Limb (tissue), 2 donors: ENCODE data around the gene POC5.

Experiments
- DNase-seq, 2 donors: peaks; one replicate each; pipeline ENCODE4 v3.0.0-alpha.2; 2016; ENCODE audit errors: extremely low spot score in 2 of 2

POC5 gene

GRCh38 chr5:75660678-75661465 lies 56.4 kb downstream of the POC5 start:
- no peak for DNase-seq

GRCh38 chr5:75659791-75660450 lies 57.3 kb downstream of the POC5 start:
- no peak for DNase-seq

GRCh38 chr5:75656311-75657003 lies 60.8 kb downstream of the POC5 start:
- DNase-seq = peak; percentile 30 to 56

GRCh38 chr5:75654693-75655295 lies 62.4 kb downstream of the POC5 start:
- no peak for DNase-seq

GRCh38 chr5:75653521-75653920 lies 63.7 kb downstream of the POC5 start:
- peak in 1 of 2 donors; percentile 8 for DNase-seq

GRCh38 chr5:75651575-75652238 lies 65.5 kb downstream of the POC5 start:
- DNase-seq = no peak

- DNase-seq = no peak
These were observed 68.5 kb downstream of the POC5 start for GRCh38 chr5:75648712-75649111.

- no peak for DNase-seq
These were observed 76.4 kb downstream of the POC5 start for GRCh38 chr5:75640826-75641225.

GRCh38 chr5:75640395-75640794 lies 76.8 kb downstream of the POC5 start:
- DNase-seq = peak in 1 of 2 donors; percentile 21

- no peak for DNase-seq
These were observed 77.5 kb downstream of the POC5 start for GRCh38 chr5:75639535-75640311.

GRCh38 chr5:75637949-75638348 lies 79.3 kb downstream of the POC5 start:
- DNase-seq = no peak

GRCh38 chr5:75632321-75632720 lies 84.9 kb downstream of the POC5 start:
- DNase-seq = no peak

- no peak for DNase-seq
These were observed 86.4 kb downstream of the POC5 start for GRCh38 chr5:75630875-75631274.

- no peak for DNase-seq
These were observed 89.4 kb downstream of the POC5 start for GRCh38 chr5:75627801-75628200.

GRCh38 chr5:75626959-75627358 lies 90.3 kb downstream of the POC5 start:
- DNase-seq = no peak
